ENCODE results near the gene LRGUK.
"Not testable (repeated sequence)": the region's sequence is repeated elsewhere in the genome, so short reads cannot be mapped to it uniquely, and the experiment has no call there.

LRGUK gene

GRCh38 chr7:134189559-134189958 lies 62.4 kb downstream of the LRGUK start:
- no peak for DNase-seq

GRCh38 chr7:134191876-134192275 lies 64.7 kb downstream of the LRGUK start:
- no peak for DNase-seq

- DNase-seq: no peak
Measured at GRCh38 chr7:134193240-134193639, 66.1 kb downstream of the LRGUK start.

- no peak for DNase-seq
Measured at GRCh38 chr7:134195252-134195651, 68.1 kb downstream of the LRGUK start.

GRCh38 chr7:134196439-134196838 lies 69.3 kb downstream of the LRGUK start:
- DNase-seq: no peak

GRCh38 chr7:134197345-134197744 lies 70.2 kb downstream of the LRGUK start:
- no peak for DNase-seq

- no peak for DNase-seq
Measured at GRCh38 chr7:134200970-134201369, 73.8 kb downstream of the LRGUK start.

GRCh38 chr7:134201569-134202261 lies 74.6 kb downstream of the LRGUK start:
- no peak for DNase-seq

GRCh38 chr7:134203186-134203889 lies 76.2 kb downstream of the LRGUK start:
- DNase-seq: no peak

- DNase-seq: no peak
Measured at GRCh38 chr7:134209322-134210015, 82.3 kb downstream of the LRGUK start.

- no peak for DNase-seq
Measured at GRCh38 chr7:134210227-134210626, 83.1 kb downstream of the LRGUK start.

- DNase-seq: no peak
Measured at GRCh38 chr7:134210976-134211663, 84.0 kb downstream of the LRGUK start.

- DNase-seq: no peak
Measured at GRCh38 chr7:134211817-134212216, 84.7 kb downstream of the LRGUK start.

GRCh38 chr7:134212576-134213546 lies 85.7 kb downstream of the LRGUK start:
- DNase-seq: peak; percentile 16

- no peak for DNase-seq
Measured at GRCh38 chr7:134220236-134220635, 93.1 kb downstream of the LRGUK start.

- DNase-seq: not testable (repeated sequence)
Measured at GRCh38 chr7:134231296-134231695, 104.2 kb downstream of the LRGUK start.

- DNase-seq: no peak
Measured at GRCh38 chr7:134234216-134234615, 107.1 kb downstream of the LRGUK start.

GRCh38 chr7:134245253-134245652 lies 118.1 kb downstream of the LRGUK start:
- DNase-seq: no peak

- no peak for DNase-seq
Measured at GRCh38 chr7:134246347-134246746, 119.2 kb downstream of the LRGUK start.

GRCh38 chr7:134246761-134247160 lies 119.6 kb downstream of the LRGUK start:
- DNase-seq: no peak

GRCh38 chr7:134248196-134248595 lies 121.1 kb downstream of the LRGUK start:
- no peak for DNase-seq

GRCh38 chr7:134254311-134254710 lies 127.2 kb downstream of the LRGUK start:
- DNase-seq: no peak

Data from T1000 (cell line).